Endodermal cell (in vitro differentiated cells): ENCODE data around the gene SYCP1. TPM values are rescaled to one million over a fixed set of nuclear protein-coding genes. Genes with fewer than 3 reads are reported as not detected.

ENCODE experiments used
- DNase-seq: peaks from one replicate; pipeline ENCODE4 v3.0.0-alpha.2; 2017
- H3K27ac ChIP-seq: 2 replicates; pipeline ENCODE4 v1.5.1; 2013; ENCODE audit warnings: mild to moderate bottlenecking, low read depth, low read length, moderate library complexity
- H3K27me3 ChIP-seq: 2 replicates; pipeline ENCODE4 v1.6.1; 2013; ENCODE audit warnings: mild to moderate bottlenecking, low read length, moderate library complexity; ENCODE audit not compliant: insufficient read depth, control insufficient read depth, poor library complexity, severe bottlenecking
- H3K36me3 ChIP-seq: 2 replicates; pipeline ENCODE4 v1.7.0; 2013; ENCODE audit warnings: mild to moderate bottlenecking, low read length, moderate library complexity; ENCODE audit not compliant: control insufficient read depth, insufficient read depth
- H3K4me1 ChIP-seq: one replicate; pipeline ENCODE4 v1.7.0; 2013; ENCODE audit warnings: low read length; ENCODE audit not compliant: control insufficient read depth, insufficient read depth
- H3K4me3 ChIP-seq: 2 replicates; pipeline ENCODE4 v1.5.1; 2013; ENCODE audit warnings: mild to moderate bottlenecking, low read length, moderate library complexity
- H3K9ac ChIP-seq: 2 replicates; pipeline ENCODE4 v1.6.1; 2013; ENCODE audit warnings: mild to moderate bottlenecking, low read length, moderate library complexity; ENCODE audit not compliant: poor library complexity, severe bottlenecking; ENCODE audit errors: extremely low read depth
- H3K9me3 ChIP-seq: 2 replicates; pipeline ENCODE4 v1.6.1; 2013; ENCODE audit warnings: mild to moderate bottlenecking, low read length, moderate library complexity; ENCODE audit not compliant: control insufficient read depth
- H3K27ac Mint-ChIP-seq: 2 replicates; pipeline ENCODE4 v1.8.0; 2020; ENCODE audit warnings: mixed read lengths
- H3K27me3 Mint-ChIP-seq: 2 replicates; pipeline ENCODE4 v1.8.0; 2021; ENCODE audit warnings: mild to moderate bottlenecking, mixed read lengths; ENCODE audit not compliant: insufficient read depth
- H3K36me3 Mint-ChIP-seq: 2 replicates; pipeline ENCODE4 v1.8.0; 2020; ENCODE audit warnings: low read depth, mixed read lengths
- H3K4me1 Mint-ChIP-seq: 2 replicates; pipeline ENCODE4 v1.8.0; 2020; ENCODE audit warnings: mixed read lengths
- H3K4me3 Mint-ChIP-seq: 2 replicates; pipeline ENCODE4 v1.8.0; 2020; ENCODE audit warnings: mild to moderate bottlenecking, moderate library complexity, mixed read lengths
- H3K9me3 Mint-ChIP-seq: 2 replicates; pipeline ENCODE4 v1.8.0; 2020; ENCODE audit warnings: mild to moderate bottlenecking, mixed read lengths
- WGBS, 2 experiments: methylation state at CpG; one replicate each; pipeline versions ENCODE4 v1.1.5 to v1.1.7; 2013; ENCODE audit warnings: missing lambda C conversion rate in 2 of 2, mixed read lengths in 1 of 2; ENCODE audit not compliant: insufficient coverage in 1 of 2, insufficient read length in 1 of 2; 5-methylcytosine and 5-hydroxymethylcytosine counted together
- total RNA-seq, 2 donors: library from RNA; stranded (reverse); fragmentation: NEBNext Ultra II Directional in 1 of 2; extraction: Animal tissue kit (Norgen Biotek cat#: 25700) in 1 of 2; gene quantifications; 2 replicates in 1 of 2; 3 replicates in 1 of 2; pipeline ENCODE4 v1.2.1, GENCODE V29; 2021
- TF ChIP-seq, protein P1 (sequence below): fragments of 200-600 bp; sonication (generic); conservative IDR thresholded peaks from 2 replicates; pipeline ENCODE4 v1.5.0; 2021; ENCODE audit warnings: antibody characterized with exemption, mild to moderate bottlenecking

The SYCP1 gene
- total RNA-seq, 2 donors from 2014 or later, result not detected

GRCh38 chr1:114986286-114986685, 131.6 kb downstream of the SYCP1 start:
- no peak for DNase-seq
- no peak overlapping the region for H3K27ac Mint-ChIP-seq
- no peaks in the 10 kb centered on the region for H3K36me3 Mint-ChIP-seq
- Histone ChIP-seq H3K4me3 (no peak overlapping the region), H3K9ac (no peak overlapping the region), H3K4me1 (no peaks in the 10 kb centered on the region), H3K9me3 (peaks cover 38% of the 10 kb centered on the region), H3K27ac (no peak overlapping the region), H3K36me3 (no peaks in the 10 kb centered on the region), H3K27me3 (no peaks in the 10 kb centered on the region)
- TF ChIP-seq, protein P1, sequence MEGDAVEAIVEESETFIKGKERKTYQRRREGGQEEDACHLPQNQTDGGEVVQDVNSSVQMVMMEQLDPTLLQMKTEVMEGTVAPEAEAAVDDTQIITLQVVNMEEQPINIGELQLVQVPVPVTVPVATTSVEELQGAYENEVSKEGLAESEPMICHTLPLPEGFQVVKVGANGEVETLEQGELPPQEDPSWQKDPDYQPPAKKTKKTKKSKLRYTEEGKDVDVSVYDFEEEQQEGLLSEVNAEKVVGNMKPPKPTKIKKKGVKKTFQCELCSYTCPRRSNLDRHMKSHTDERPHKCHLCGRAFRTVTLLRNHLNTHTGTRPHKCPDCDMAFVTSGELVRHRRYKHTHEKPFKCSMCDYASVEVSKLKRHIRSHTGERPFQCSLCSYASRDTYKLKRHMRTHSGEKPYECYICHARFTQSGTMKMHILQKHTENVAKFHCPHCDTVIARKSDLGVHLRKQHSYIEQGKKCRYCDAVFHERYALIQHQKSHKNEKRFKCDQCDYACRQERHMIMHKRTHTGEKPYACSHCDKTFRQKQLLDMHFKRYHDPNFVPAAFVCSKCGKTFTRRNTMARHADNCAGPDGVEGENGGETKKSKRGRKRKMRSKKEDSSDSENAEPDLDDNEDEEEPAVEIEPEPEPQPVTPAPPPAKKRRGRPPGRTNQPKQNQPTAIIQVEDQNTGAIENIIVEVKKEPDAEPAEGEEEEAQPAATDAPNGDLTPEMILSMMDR, result no peak
- peaks cover 7% of the 10 kb centered on the region for H3K27me3 Mint-ChIP-seq
- no peak overlapping the region for H3K4me3 Mint-ChIP-seq
- peaks cover 1% of the 10 kb centered on the region for H3K4me1 Mint-ChIP-seq
- peaks cover 19% of the 10 kb centered on the region for H3K9me3 Mint-ChIP-seq

DNA sequence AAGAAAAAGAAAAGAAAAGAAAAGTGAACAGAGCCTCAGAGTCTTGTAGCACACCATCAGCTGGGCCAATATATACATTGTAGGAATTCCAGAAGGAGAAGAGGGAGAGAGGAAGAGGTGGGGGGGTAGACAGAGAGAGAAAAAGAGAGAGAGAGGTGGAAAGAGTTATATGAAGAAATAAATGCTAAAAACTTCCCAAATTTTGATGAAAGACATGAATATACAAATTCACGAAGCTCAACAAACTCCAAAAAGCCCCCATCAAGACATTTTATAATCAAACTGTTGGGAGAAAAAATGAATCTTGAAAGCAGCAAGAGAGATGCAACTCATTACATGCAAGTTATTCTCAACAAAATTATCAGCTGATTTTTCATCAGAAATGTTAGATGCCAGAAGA, 133.4 kb downstream of the SYCP1 start:
- WGBS, 2 experiments, result 100% methylated on average over 1 of the region's 1 CpG; no CpG with 5 or more reads in 1 of the 2 experiments
- no peak for DNase-seq
- H3K4me1 ChIP-seq, result no peaks in the 10 kb centered on the region
- Mint-ChIP-seq H3K27me3 (peaks cover 7% of the 10 kb centered on the region), H3K4me1 (peaks cover 1% of the 10 kb centered on the region), H3K9me3 (peaks cover 15% of the 10 kb centered on the region), H3K27ac (no peak overlapping the region), H3K4me3 (no peak overlapping the region), H3K36me3 (no peaks in the 10 kb centered on the region)
- H3K9ac ChIP-seq, result no peak overlapping the region
- H3K27me3 ChIP-seq, result no peaks in the 10 kb centered on the region
- no peak overlapping the region for H3K27ac ChIP-seq
- TF ChIP-seq, protein P1, result no peak
- H3K4me3 ChIP-seq, result no peak overlapping the region
- H3K9me3 ChIP-seq, result peaks cover 22% of the 10 kb centered on the region
- no peaks in the 10 kb centered on the region for H3K36me3 ChIP-seq

DNA sequence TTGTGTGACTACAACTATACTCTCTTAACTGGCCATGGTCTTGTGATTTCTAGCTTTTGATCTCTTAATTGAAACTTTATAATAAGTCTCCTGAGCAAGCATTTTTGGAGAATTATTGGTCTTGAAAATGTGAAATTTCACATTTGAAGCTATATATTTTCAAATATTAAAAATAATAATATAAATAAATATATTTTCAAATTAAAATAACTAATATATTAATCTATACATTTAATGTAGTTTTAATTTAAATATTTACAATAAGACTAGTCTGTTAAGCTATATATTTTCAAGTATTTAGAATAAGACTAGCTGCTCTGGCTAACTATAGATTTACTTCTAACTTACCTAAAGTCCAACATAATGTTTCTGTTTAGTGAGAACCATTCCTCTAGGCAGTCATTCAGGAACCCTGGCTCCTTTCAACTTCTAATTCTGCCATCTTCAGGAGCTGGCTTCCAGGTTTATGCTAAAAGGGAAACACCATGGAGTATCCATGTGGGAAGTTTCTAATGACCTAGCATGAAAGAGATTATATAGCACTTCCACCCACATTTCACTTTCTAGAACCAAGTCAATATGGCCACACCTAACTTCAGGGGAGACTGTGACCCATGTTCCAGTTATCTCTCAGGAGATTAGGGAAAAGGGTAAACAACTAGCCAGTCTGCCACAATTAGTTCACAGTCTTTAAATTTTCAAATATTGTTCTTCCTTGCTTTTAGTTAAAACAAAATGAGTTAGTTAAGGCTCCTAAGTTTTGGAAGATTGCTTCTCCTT, 143.0 kb downstream of the SYCP1 start:
- H3K27ac ChIP-seq, result no peak overlapping the region
- peaks cover 5% of the 10 kb centered on the region for H3K27me3 Mint-ChIP-seq
- H3K36me3 Mint-ChIP-seq, result no peaks in the 10 kb centered on the region
- H3K4me3 ChIP-seq, result no peak overlapping the region
- no peaks in the 10 kb centered on the region for H3K9me3 ChIP-seq
- H3K9me3 Mint-ChIP-seq, result no peaks in the 10 kb centered on the region
- no peak overlapping the region for H3K9ac ChIP-seq
- no peak overlapping the region for H3K4me3 Mint-ChIP-seq
- no peaks in the 10 kb centered on the region for H3K36me3 ChIP-seq
- peaks cover 5% of the 10 kb centered on the region for H3K4me1 Mint-ChIP-seq
- DNase-seq, result no peak
- TF ChIP-seq, protein P1, result no peak
- H3K27me3 ChIP-seq, result no peaks in the 10 kb centered on the region
- peaks cover 3% of the 10 kb centered on the region for H3K4me1 ChIP-seq
- no peak overlapping the region for H3K27ac Mint-ChIP-seq
